GM12864 (cell line): ENCODE measurements around the gene C20orf202.

ENCODE experiments used
- DNase-seq: peaks from one replicate; pipeline ENCODE4 v3.0.0-alpha.2; 2011; ENCODE audit warnings: low read depth
- H3K4me3 ChIP-seq: 2 replicates; pipeline ENCODE4 v1.5.1; 2011; ENCODE audit warnings: mild to moderate bottlenecking, low read depth, low read length, control low read depth
- TF ChIP-seq, protein P1 (sequence below): IDR thresholded peaks from 2 replicates; pipeline ENCODE4 v1.5.1; 2011; ENCODE audit warnings: low read depth, mild to moderate bottlenecking, moderate library complexity, low read length, control low read depth, inconsistent platforms; ENCODE audit errors: missing control alignments

Gene C20orf202

DNA sequence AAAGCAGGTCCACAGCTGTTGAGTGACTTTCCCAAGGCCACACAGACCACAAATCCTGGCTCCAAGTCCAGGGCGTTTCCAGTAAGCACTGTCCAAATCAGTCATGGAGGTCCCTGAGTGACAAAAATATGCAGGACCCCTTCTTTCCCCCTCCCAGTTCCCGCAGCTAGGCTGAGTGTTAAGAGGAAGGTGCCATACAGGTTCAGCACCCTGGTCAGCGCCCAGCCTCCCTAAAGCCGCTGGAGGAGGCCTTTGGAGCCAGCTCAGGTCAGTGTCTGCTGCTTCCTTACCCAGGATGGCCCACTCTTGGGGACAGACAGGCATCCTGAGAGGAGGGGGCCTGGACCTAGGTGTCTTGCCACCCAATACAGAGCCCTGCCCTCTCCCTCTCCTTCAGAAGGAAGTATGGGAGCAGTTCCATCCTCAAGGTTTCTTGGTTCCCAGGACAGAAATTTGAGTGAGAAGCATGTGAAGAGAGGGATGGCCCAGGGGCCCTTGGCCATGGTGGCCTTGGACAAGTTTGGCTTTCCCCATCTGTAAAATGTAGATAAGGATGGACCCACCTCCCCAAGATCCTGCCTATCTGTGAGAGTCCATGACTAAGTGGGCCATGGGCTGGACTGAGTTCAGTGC lies 31.7 kb upstream of the C20orf202 start:
- TF ChIP-seq, protein P1, sequence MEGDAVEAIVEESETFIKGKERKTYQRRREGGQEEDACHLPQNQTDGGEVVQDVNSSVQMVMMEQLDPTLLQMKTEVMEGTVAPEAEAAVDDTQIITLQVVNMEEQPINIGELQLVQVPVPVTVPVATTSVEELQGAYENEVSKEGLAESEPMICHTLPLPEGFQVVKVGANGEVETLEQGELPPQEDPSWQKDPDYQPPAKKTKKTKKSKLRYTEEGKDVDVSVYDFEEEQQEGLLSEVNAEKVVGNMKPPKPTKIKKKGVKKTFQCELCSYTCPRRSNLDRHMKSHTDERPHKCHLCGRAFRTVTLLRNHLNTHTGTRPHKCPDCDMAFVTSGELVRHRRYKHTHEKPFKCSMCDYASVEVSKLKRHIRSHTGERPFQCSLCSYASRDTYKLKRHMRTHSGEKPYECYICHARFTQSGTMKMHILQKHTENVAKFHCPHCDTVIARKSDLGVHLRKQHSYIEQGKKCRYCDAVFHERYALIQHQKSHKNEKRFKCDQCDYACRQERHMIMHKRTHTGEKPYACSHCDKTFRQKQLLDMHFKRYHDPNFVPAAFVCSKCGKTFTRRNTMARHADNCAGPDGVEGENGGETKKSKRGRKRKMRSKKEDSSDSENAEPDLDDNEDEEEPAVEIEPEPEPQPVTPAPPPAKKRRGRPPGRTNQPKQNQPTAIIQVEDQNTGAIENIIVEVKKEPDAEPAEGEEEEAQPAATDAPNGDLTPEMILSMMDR = no peak
- DNase-seq = no peak

GRCh38 chr20:1173698-1174097 lies 29.6 kb upstream of the C20orf202 start:
- H3K4me3 ChIP-seq = no peak overlapping the region
- TF ChIP-seq, protein P1 = no peak
- no peak for DNase-seq

More for the DNA sequence above, 31.7 kb upstream of the C20orf202 start:
- H3K4me3 ChIP-seq = no peak overlapping the region

DNA sequence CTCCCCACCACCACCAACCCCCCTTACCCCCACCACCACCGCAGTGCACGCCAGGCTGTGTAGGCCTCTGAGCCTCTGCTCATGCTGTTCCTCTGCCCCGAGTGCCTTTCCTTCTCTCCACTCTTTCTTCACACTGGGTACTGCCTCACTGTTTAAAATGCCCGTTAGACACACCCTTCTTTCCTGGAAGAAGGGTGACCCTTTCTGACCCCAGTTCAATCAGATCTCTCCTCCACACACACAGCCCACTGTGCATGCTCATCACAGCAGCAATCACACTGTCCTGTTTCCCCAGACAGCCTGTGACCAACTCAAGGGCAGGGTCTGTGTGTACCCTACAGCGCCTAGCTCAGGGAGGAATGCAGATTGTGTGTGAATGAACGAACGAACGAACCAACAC lies 28.5 kb upstream of the C20orf202 start:
- H3K4me3 ChIP-seq = no peak overlapping the region
- TF ChIP-seq, protein P1 = no peak
- no peak for DNase-seq

DNA sequence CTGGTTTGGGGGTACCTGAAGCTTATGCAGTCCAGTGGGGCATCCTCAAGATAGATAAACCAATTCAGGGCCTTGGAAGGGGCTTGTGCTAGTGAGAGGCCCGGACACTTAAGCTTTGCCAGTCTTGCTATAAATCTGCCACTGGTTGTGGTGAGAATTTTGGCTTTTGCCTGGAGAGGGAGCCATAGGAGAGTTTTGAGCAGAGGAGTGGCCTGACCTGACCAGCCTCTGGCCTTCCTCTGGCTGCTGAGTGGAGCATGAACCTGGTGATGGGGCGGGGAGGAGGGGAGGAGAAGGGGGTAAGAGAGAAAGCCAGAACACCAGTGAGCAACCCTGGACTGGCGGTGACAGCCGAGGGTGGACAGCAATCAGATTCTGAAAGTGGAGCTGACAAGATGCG lies 25.6 kb upstream of the C20orf202 start:
- H3K4me3 ChIP-seq = no peak overlapping the region
- no peak for DNase-seq
- TF ChIP-seq, protein P1 = no peak

- no peak for DNase-seq
- H3K4me3 ChIP-seq = no peak overlapping the region
- TF ChIP-seq, protein P1 = no peak
Measured at GRCh38 chr20:1178103-1178502, 25.2 kb upstream of the C20orf202 start.

DNA sequence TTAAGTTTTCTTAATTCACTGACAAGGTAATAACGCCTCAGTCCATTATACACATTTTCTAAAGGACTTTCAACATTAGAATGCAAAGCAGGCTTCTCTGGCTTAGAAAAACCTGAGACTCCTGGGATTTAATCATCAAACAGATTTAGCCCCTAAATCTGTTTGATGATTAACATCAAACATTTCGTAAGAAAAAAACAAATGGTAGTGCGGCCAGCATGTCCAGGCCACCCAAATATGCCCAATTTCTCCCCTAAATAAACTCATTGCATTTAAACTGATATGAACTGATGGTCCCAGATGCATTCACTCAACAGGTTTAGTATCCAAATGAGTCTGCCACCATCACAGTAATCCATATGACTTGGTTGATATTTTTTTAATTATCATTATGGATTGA lies 24.6 kb upstream of the C20orf202 start:
- DNase-seq = no peak
- no peak overlapping the region for H3K4me3 ChIP-seq
- TF ChIP-seq, protein P1 = no peak

- DNase-seq = no peak
- TF ChIP-seq, protein P1 = no peak
- no peak overlapping the region for H3K4me3 ChIP-seq
Measured at GRCh38 chr20:1180949-1181348, 22.3 kb upstream of the C20orf202 start.
